ENCODE data around the gene CACNA2D2. TPM values are rescaled to one million over a fixed set of nuclear protein-coding genes. Genes with fewer than 3 reads are reported as not detected.
A peak's percentile ranks its signal among the peaks of the same experiment; 100 is the strongest.

Gene CACNA2D2
- total RNA-seq, 1 donor from 2014 or later = 0.50 TPM

GRCh38 chr3:50408443-50408944 lies 94.9 kb downstream of the CACNA2D2 start:
- no peak for DNase-seq (ENCODE audit: low spot score)

GRCh38 chr3:50406487-50406886 lies 96.9 kb downstream of the CACNA2D2 start:
- no peak for ATAC-seq
- no peak for DNase-seq (ENCODE audit: low spot score)

More at GRCh38 chr3:50408443-50408944, 94.9 kb downstream of the CACNA2D2 start:
- no peak for ATAC-seq

GRCh38 chr3:50405249-50405648 lies 98.2 kb downstream of the CACNA2D2 start:
- ATAC-seq = peak; percentile 50
- no peak for DNase-seq (ENCODE audit: low spot score)

GRCh38 chr3:50401978-50402595 lies 101.3 kb downstream of the CACNA2D2 start:
- DNase-seq (ENCODE audit: low spot score) = no peak
- no peak for ATAC-seq

- ATAC-seq = no peak
- DNase-seq (ENCODE audit: low spot score) = no peak
Observed at GRCh38 chr3:50396502-50396901, 106.9 kb downstream of the CACNA2D2 start.

- ATAC-seq = no peak
- no peak for DNase-seq (ENCODE audit: low spot score)
Observed at GRCh38 chr3:50395070-50395860, 108.2 kb downstream of the CACNA2D2 start.

GRCh38 chr3:50393061-50393460 lies 110.4 kb downstream of the CACNA2D2 start:
- no peak for DNase-seq (ENCODE audit: low spot score)

GRCh38 chr3:50392101-50392715 lies 111.2 kb downstream of the CACNA2D2 start:
- DNase-seq (ENCODE audit: low spot score) (no peak), ATAC-seq (no peak)

More at GRCh38 chr3:50393061-50393460, 110.4 kb downstream of the CACNA2D2 start:
- no peak for ATAC-seq

GRCh38 chr3:50390508-50391224 lies 112.8 kb downstream of the CACNA2D2 start:
- DNase-seq (ENCODE audit: low spot score) (peak; percentile 68), ATAC-seq (peak; percentile 78)

- DNase-seq (ENCODE audit: low spot score) (no peak), ATAC-seq (no peak)
Observed at GRCh38 chr3:50389414-50389767, 114.0 kb downstream of the CACNA2D2 start.

GRCh38 chr3:50388720-50389413 lies 114.6 kb downstream of the CACNA2D2 start:
- DNase-seq (ENCODE audit: low spot score) (no peak), ATAC-seq (no peak)

- DNase-seq (ENCODE audit: low spot score) = no peak
Observed at GRCh38 chr3:50388016-50388719, 115.3 kb downstream of the CACNA2D2 start.

GRCh38 chr3:50385754-50386153 lies 117.7 kb downstream of the CACNA2D2 start:
- no peak for DNase-seq (ENCODE audit: low spot score)
- no peak for ATAC-seq

More at GRCh38 chr3:50388016-50388719, 115.3 kb downstream of the CACNA2D2 start:
- no peak for ATAC-seq

- ATAC-seq (no peak), DNase-seq (ENCODE audit: low spot score) (no peak)
Observed at GRCh38 chr3:50383750-50384149, 119.7 kb downstream of the CACNA2D2 start.

GRCh38 chr3:50382722-50383121 lies 120.7 kb downstream of the CACNA2D2 start:
- no peak for ATAC-seq

GRCh38 chr3:50381383-50381782 lies 122.1 kb downstream of the CACNA2D2 start:
- DNase-seq (ENCODE audit: low spot score) = no peak
- ATAC-seq = no peak

More at GRCh38 chr3:50382722-50383121, 120.7 kb downstream of the CACNA2D2 start:
- DNase-seq (ENCODE audit: low spot score) = no peak

- DNase-seq (ENCODE audit: low spot score) = no peak
- no peak for ATAC-seq
Observed at GRCh38 chr3:50380405-50381085, 122.9 kb downstream of the CACNA2D2 start.

GRCh38 chr3:50378757-50379156 lies 124.7 kb downstream of the CACNA2D2 start:
- no peak for DNase-seq (ENCODE audit: low spot score)
- ATAC-seq = no peak

- ATAC-seq (no peak), DNase-seq (ENCODE audit: low spot score) (no peak)
Observed at GRCh38 chr3:50378024-50378423, 125.4 kb downstream of the CACNA2D2 start.
